GM18526 (cell line): ENCODE data around the gene PDAP1.

Source experiments
- POLR2A ChIP-seq: IDR thresholded peaks from 3 replicates; pipeline ENCODE4 v1.6.1; 2011; ENCODE audit not compliant: insufficient read length; ENCODE audit errors: extremely low read depth

Gene PDAP1

DNA sequence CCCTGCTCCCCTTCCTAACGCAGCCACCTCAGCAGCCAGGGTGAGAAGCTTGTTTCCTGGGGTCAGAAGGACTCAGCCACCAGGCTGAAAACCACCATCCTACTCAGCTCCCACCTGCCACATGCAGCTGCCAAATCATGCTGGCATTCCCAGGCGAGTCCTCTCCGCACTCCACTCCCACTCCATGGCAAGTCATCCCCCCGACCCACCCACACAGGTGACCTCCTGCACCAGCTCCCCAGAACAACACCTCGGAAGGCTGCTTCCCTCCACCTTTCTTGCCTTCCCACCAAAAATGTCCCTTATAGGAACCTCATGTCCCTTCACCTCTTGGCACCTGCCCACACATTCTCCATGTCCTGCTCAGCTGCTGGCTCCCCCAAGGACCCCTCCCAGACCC lies 4.6 kb downstream of the PDAP1 start:
- no peak for TF ChIP-seq POLR2A

- TF ChIP-seq POLR2A, result no peak
These were observed 5.5 kb downstream of the PDAP1 start for GRCh38 chr7:99402854-99403253.

- TF ChIP-seq POLR2A, result no peak
These were observed 8.8 kb downstream of the PDAP1 start for GRCh38 chr7:99399597-99399996.

- TF ChIP-seq POLR2A, result no peak
These were observed 9.4 kb downstream of the PDAP1 start for GRCh38 chr7:99398891-99399445.

DNA sequence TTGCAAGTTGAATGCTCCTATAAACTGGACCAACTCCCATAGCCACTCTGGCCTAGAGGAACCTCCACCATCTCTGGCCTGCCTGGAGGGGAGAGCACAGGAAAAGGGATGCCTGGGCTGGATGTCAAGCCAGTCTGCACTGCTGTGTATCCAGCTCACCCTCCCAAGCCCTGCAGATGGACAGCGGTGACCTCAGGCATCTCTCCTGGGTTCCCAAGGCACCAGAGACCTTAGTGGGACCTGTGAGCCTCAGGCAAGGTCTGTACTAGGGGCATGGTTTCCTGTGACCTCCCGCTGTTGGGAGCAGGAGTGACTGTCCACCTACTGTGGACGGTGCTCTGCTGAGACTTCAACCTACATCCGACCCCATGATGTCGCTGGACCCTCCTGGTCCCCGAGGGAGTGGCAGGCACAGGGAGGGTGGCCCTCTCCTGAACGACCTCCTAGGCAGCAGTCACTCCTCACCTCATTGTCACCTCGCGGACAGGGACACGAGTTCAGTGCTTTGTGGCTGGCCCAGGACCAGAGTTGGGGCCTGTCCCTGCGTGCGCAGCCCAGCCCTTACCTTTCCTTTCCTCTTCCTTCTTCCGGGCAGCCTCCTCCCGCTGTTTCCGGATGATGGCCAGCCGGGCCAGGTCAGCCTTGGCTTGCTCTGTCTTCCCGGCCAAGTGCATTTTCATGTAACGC lies 11.0 kb downstream of the PDAP1 start:
- TF ChIP-seq POLR2A, result no peak

DNA sequence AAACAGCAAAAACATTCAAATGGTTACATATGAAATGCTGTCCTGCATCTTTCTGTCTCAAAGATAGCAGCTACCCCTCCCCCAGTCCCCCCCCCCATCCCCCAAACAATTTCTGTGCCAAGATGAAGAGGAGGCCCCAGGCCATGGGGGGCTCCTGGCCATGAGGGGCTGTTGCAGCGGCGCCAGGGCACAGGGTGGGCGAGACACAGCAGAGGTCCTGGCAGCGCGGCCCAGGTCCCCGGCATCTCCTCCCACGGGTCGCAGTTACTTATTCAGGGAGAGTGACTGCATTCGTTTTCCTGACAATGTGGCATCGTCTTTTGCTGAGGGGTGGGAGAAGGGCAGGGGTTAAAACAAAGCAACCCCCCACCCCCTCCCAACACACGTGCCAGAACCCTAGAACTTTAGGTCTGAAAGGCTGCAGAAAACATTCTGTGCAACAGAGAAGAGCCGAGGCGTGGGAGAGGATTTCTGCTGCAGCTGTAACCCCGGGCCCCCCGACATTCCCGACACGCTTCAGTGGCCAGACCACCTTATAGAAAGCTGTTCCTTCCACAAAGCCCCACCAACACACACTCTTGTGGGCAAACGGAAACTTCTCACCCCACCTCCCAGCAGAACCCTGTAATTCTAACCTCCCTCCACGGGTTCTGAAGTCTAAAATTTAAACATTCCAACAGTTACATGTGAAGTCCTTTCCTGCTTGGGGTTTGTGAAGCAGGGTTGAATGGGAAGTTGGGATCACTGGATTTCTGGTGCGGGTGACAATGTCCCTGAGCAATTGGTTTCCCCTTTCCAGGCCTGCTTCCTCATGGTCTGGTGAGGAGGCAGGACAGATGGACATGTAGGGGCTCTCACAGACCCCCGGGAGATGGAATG lies 11.7 kb downstream of the PDAP1 start:
- no peak for TF ChIP-seq POLR2A

GRCh38 chr7:99395616-99396327 lies 12.6 kb downstream of the PDAP1 start:
- no peak for TF ChIP-seq POLR2A

GRCh38 chr7:99394188-99394502 lies 14.3 kb downstream of the PDAP1 start:
- TF ChIP-seq POLR2A, result no peak

DNA sequence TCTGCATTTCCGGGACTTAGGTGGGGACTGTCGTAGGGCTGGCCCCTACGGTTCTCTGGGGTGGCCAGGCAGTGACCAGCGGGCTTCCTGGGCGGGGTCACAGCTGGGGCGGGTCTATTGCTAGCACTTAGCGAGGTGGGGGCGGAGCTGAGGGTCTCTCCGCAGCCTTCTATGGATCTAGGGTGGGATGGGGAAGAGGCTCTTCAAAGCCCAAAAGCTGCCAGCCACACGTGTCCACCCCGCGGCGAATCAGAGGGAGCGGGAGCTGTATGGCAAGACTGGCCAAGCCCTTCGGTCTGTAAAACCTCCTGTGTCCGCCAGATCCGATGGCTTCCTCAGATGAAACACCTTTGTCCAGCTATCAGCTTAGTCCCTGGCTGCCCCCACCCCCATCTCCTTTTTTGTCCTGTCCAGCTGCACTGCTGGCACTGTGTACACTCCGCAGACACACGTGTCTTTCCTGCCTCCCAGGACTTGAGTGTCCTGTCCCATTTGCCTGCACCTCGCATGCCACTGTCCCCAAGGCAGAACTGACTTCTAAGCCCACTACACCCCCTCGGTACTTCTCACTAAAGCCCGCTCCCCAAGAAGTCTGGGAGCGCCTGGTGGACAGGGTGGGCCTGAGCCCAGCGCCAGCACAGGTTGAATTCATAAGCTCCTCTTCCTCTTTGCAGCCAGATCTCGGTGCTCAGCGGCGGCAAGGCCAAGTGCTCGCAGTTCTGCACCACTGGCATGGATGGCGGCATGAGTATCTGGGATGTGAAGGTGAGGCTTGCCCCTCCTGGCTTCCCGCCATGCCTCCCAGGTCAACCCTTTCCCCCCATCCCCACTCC lies 14.8 kb downstream of the PDAP1 start:
- TF ChIP-seq POLR2A, result no peak

- TF ChIP-seq POLR2A, result peak; percentile 24
These were observed 15.6 kb downstream of the PDAP1 start for GRCh38 chr7:99392659-99393354.

- TF ChIP-seq POLR2A, result no peak
These were observed 16.4 kb downstream of the PDAP1 start for GRCh38 chr7:99392046-99392445.

DNA sequence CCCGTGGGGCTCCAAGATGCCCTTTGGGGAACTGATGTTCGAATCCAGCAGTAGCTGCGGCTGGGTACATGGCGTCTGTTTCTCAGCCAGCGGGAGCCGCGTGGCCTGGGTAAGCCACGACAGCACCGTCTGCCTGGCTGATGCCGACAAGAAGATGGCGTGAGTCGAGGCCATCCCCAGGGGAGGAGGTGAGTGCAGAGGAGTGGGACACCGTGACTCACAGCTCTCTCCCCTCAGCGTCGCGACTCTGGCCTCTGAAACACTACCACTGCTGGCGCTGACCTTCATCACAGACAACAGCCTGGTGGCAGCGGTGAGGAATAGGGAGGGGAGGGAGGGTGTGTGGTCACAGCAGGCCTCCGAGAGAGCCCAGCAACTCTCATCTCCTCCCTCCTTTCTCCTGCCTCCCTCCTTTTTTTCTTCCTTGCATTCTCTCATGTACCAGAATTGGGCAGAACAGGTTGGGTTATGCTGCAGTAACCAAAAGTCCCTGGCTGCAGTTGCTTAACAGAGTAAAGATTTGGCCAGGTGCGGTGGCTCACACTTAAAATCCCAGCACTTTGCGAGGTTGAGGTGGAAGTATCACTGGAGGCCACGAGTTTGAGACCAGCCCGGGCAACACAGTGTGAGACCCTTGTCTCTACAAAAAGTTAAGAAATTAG lies 17.3 kb downstream of the PDAP1 start:
- TF ChIP-seq POLR2A, result no peak

DNA sequence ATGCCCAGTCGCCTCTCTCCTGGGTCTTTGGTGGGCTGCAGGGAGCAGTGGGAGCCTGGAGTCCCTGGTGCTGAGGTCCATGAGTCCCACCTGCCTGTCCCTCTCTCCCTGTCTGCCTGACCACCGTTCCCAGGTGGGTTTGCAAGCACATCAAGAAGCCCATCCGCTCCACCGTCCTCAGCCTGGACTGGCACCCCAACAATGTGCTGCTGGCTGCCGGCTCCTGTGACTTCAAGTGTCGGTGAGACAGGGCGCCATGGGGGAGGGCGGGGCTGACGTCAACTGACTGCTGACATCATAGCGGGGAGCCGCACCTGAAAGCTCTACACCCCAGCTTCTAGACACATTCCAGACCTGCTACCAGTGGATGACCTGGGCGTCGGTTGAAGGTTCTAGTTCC lies 18.6 kb downstream of the PDAP1 start:
- TF ChIP-seq POLR2A, result no peak

GRCh38 chr7:99387912-99388311 lies 20.5 kb downstream of the PDAP1 start:
- TF ChIP-seq POLR2A, result no peak
